Measurements from ENCODE around the gene REPIN1. TPM values are rescaled to one million over a fixed set of nuclear protein-coding genes. Genes with fewer than 3 reads are reported as not detected.

Gene REPIN1
- total and polyA plus RNA-seq, 9 of the 15 experiments (the other 6 are each of a cell fraction or from before 2014, with no cell fraction given): 8.1 to 283 (median 94.3) TPM

DNA sequence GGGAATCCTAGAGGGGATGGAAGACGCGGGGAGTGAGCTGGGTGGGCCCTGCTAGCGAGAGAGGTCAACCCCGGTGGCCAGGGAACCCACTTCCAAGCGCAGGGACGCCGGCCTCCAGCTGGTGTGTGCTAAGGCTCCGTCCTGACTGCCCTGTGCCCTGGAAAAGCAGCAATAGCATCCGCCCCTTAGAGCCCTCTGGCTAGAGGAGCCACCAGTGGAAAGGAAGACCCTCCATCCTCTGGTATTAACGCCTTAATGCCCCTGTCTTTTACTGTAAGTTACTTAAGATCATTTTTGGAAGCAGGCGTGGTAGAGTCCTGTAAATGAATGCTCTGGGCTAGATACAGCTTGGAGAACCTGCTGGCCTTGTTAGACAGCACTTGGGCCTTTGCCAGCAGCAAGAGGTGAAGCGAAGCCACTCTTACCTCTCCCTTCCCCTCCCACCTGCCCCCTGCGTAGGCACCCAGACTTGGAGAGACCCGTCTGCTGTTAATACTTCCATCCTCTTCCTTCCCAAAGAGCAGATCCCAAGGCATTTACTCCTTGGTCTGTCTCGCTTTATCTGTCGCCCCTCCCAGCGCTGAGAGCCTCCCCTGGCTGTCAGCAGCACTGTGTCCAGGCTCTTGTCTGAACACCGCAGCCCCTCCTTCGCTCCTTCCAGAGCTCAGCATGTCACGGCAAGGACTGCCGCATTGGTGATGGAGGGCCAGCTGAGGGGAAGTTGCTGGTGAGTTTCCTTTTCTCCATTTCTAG is 4.6 kb downstream of the REPIN1 start (continued):
- TF ChIP-seq, protein P1, sequence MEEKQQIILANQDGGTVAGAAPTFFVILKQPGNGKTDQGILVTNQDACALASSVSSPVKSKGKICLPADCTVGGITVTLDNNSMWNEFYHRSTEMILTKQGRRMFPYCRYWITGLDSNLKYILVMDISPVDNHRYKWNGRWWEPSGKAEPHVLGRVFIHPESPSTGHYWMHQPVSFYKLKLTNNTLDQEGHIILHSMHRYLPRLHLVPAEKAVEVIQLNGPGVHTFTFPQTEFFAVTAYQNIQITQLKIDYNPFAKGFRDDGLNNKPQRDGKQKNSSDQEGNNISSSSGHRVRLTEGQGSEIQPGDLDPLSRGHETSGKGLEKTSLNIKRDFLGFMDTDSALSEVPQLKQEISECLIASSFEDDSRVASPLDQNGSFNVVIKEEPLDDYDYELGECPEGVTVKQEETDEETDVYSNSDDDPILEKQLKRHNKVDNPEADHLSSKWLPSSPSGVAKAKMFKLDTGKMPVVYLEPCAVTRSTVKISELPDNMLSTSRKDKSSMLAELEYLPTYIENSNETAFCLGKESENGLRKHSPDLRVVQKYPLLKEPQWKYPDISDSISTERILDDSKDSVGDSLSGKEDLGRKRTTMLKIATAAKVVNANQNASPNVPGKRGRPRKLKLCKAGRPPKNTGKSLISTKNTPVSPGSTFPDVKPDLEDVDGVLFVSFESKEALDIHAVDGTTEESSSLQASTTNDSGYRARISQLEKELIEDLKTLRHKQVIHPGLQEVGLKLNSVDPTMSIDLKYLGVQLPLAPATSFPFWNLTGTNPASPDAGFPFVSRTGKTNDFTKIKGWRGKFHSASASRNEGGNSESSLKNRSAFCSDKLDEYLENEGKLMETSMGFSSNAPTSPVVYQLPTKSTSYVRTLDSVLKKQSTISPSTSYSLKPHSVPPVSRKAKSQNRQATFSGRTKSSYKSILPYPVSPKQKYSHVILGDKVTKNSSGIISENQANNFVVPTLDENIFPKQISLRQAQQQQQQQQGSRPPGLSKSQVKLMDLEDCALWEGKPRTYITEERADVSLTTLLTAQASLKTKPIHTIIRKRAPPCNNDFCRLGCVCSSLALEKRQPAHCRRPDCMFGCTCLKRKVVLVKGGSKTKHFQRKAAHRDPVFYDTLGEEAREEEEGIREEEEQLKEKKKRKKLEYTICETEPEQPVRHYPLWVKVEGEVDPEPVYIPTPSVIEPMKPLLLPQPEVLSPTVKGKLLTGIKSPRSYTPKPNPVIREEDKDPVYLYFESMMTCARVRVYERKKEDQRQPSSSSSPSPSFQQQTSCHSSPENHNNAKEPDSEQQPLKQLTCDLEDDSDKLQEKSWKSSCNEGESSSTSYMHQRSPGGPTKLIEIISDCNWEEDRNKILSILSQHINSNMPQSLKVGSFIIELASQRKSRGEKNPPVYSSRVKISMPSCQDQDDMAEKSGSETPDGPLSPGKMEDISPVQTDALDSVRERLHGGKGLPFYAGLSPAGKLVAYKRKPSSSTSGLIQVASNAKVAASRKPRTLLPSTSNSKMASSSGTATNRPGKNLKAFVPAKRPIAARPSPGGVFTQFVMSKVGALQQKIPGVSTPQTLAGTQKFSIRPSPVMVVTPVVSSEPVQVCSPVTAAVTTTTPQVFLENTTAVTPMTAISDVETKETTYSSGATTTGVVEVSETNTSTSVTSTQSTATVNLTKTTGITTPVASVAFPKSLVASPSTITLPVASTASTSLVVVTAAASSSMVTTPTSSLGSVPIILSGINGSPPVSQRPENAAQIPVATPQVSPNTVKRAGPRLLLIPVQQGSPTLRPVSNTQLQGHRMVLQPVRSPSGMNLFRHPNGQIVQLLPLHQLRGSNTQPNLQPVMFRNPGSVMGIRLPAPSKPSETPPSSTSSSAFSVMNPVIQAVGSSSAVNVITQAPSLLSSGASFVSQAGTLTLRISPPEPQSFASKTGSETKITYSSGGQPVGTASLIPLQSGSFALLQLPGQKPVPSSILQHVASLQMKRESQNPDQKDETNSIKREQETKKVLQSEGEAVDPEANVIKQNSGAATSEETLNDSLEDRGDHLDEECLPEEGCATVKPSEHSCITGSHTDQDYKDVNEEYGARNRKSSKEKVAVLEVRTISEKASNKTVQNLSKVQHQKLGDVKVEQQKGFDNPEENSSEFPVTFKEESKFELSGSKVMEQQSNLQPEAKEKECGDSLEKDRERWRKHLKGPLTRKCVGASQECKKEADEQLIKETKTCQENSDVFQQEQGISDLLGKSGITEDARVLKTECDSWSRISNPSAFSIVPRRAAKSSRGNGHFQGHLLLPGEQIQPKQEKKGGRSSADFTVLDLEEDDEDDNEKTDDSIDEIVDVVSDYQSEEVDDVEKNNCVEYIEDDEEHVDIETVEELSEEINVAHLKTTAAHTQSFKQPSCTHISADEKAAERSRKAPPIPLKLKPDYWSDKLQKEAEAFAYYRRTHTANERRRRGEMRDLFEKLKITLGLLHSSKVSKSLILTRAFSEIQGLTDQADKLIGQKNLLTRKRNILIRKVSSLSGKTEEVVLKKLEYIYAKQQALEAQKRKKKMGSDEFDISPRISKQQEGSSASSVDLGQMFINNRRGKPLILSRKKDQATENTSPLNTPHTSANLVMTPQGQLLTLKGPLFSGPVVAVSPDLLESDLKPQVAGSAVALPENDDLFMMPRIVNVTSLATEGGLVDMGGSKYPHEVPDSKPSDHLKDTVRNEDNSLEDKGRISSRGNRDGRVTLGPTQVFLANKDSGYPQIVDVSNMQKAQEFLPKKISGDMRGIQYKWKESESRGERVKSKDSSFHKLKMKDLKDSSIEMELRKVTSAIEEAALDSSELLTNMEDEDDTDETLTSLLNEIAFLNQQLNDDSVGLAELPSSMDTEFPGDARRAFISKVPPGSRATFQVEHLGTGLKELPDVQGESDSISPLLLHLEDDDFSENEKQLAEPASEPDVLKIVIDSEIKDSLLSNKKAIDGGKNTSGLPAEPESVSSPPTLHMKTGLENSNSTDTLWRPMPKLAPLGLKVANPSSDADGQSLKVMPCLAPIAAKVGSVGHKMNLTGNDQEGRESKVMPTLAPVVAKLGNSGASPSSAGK (IDR thresholded peaks at IDR 0.05): no peak
- TF ChIP-seq, protein P2, sequence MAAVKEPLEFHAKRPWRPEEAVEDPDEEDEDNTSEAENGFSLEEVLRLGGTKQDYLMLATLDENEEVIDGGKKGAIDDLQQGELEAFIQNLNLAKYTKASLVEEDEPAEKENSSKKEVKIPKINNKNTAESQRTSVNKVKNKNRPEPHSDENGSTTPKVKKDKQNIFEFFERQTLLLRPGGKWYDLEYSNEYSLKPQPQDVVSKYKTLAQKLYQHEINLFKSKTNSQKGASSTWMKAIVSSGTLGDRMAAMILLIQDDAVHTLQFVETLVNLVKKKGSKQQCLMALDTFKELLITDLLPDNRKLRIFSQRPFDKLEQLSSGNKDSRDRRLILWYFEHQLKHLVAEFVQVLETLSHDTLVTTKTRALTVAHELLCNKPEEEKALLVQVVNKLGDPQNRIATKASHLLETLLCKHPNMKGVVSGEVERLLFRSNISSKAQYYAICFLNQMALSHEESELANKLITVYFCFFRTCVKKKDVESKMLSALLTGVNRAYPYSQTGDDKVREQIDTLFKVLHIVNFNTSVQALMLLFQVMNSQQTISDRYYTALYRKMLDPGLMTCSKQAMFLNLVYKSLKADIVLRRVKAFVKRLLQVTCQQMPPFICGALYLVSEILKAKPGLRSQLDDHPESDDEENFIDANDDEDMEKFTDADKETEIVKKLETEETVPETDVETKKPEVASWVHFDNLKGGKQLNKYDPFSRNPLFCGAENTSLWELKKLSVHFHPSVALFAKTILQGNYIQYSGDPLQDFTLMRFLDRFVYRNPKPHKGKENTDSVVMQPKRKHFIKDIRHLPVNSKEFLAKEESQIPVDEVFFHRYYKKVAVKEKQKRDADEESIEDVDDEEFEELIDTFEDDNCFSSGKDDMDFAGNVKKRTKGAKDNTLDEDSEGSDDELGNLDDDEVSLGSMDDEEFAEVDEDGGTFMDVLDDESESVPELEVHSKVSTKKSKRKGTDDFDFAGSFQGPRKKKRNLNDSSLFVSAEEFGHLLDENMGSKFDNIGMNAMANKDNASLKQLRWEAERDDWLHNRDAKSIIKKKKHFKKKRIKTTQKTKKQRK (IDR thresholded peaks at IDR 0.05; ENCODE audit: borderline replicate concordance, low read depth, low read length): no peak
- TF ChIP-seq RAD21 (CRISPR knock-in tag; conservative IDR thresholded peaks at IDR 0.05 in 1 of 2, IDR thresholded peaks at IDR 0.05 in 1 of 2) (no peak), ZNF589 (CRISPR knock-in tag; IDR thresholded peaks at IDR 0.05; ENCODE audit: low read depth) (no peak)
- TF ChIP-seq, protein P3, sequence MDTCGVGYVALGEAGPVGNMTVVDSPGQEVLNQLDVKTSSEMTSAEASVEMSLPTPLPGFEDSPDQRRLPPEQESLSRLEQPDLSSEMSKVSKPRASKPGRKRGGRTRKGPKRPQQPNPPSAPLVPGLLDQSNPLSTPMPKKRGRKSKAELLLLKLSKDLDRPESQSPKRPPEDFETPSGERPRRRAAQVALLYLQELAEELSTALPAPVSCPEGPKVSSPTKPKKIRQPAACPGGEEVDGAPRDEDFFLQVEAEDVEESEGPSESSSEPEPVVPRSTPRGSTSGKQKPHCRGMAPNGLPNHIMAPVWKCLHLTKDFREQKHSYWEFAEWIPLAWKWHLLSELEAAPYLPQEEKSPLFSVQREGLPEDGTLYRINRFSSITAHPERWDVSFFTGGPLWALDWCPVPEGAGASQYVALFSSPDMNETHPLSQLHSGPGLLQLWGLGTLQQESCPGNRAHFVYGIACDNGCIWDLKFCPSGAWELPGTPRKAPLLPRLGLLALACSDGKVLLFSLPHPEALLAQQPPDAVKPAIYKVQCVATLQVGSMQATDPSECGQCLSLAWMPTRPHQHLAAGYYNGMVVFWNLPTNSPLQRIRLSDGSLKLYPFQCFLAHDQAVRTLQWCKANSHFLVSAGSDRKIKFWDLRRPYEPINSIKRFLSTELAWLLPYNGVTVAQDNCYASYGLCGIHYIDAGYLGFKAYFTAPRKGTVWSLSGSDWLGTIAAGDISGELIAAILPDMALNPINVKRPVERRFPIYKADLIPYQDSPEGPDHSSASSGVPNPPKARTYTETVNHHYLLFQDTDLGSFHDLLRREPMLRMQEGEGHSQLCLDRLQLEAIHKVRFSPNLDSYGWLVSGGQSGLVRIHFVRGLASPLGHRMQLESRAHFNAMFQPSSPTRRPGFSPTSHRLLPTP (IDR thresholded peaks at IDR 0.05; ENCODE audit: borderline replicate concordance, extremely low read depth, insufficient read length): no peak

All from K562 (cell line).